ENCODE data around the gene CLEC3B.
"Not testable (repeated sequence)": the region's sequence is repeated elsewhere in the genome, so short reads cannot be mapped to it uniquely, and the experiment has no call there.

The CLEC3B gene

DNA sequence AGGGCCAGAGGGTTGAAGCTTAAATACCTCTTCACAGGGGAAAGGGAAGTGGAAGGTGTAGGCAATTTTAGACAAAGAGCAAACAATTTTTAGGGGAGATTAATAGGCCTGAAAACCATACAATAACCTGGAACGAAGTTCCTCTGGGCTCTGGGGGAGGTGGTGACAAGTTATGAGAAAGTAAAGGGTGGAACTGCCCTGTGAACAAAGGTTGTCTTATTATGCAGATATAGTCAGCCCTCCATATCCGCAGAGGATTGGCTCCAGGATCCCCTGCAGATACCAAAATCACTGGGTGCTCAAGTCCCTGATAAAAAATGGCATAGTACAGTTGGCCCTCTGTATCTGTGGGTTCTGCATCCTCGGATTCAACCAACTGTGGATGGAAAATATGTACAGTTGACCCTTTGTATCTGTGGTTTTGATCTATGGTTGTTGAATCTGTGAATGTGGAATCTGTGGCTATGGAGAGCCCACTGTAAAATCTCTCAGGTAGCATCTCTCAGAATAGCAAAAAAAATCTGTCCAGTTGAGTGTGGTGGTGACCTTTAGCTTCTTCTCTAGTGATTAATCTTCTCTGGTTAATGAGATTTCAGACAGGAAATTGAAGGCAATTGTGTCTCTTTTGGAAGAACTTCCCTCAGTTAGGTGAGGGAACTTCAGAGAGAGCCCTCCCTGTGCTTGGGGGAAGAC, 40.2 kb downstream of the CLEC3B start:
- DNase-seq, result no peak

- DNase-seq, result no peak
These were observed 41.4 kb downstream of the CLEC3B start for GRCh38 chr3:45067486-45067885.

DNA sequence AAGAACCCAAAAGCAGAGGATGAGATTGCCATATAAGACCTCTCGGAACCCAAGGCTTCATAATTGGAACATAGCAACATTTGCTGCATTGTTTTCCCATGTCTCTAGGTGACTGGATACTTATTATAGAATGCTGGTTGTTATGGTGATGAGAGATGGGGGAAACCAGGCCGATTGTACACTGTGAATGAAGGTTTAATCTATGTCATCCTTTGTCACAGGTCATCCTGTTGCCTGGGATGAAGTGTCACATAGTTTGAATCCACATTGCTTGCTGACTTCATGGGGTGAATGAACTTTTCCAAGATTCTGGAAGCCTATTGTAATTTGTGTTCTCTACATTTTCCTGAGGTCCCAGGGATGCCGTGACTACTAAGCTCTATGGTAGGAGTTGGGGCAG, 41.8 kb downstream of the CLEC3B start:
- DNase-seq, result no peak

GRCh38 chr3:45071075-45071474, 45.0 kb downstream of the CLEC3B start:
- no peak for DNase-seq

GRCh38 chr3:45075821-45076625, 49.9 kb downstream of the CLEC3B start:
- DNase-seq, result no peak

- DNase-seq, result not testable (repeated sequence)
These were observed 52.2 kb downstream of the CLEC3B start for GRCh38 chr3:45078256-45078655.

DNA sequence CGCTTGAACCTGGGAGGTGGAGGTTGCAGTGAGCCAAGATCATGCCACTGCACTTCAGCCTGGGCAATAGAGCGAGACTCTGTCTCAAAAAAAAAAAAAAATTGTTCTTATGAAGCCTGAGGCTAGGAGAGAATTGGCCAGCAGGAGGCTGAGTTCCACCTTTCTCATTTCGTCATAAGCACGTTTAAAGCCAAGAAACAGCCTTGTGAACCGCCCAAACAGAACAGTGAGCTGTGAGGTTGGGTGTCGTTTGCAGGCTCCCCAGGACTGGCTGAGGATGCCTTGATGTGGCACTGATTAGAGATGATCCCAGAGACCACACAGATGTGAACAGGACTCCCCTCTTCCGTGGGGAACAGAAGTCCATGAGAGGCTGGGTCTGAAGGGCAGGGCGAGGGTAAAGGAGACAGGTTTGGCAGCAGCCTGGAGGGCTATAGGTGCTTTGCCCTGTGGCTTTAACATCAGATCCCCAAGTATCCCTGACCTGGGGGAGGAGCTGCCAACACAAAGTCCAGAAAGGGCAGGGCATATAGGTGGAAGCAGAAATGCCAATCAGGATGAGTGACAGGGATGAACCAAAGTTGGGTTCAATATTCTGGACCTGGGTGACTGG, 52.9 kb downstream of the CLEC3B start:
- DNase-seq, result no peak

DNA sequence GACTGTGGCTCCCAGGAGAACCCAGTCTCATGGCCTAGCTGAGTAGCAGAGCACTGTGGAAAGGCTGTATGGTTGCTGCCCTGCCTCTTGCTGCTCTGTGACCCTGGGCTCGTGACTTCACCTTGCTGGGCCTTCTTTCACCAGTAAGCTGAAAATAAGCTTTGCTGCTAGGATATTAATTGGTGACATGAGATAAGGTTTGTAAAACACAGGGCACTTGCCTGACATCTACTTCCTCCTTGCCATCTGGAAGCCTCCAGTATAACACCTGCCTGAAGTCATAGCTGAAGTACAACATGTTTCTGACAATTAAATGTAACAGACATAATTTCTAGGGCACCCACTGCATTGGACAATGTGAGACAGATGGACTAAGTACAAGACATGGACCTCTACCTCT, 53.6 kb downstream of the CLEC3B start:
- no peak for DNase-seq

GRCh38 chr3:45080824-45081223, 54.7 kb downstream of the CLEC3B start:
- no peak for DNase-seq

DNA sequence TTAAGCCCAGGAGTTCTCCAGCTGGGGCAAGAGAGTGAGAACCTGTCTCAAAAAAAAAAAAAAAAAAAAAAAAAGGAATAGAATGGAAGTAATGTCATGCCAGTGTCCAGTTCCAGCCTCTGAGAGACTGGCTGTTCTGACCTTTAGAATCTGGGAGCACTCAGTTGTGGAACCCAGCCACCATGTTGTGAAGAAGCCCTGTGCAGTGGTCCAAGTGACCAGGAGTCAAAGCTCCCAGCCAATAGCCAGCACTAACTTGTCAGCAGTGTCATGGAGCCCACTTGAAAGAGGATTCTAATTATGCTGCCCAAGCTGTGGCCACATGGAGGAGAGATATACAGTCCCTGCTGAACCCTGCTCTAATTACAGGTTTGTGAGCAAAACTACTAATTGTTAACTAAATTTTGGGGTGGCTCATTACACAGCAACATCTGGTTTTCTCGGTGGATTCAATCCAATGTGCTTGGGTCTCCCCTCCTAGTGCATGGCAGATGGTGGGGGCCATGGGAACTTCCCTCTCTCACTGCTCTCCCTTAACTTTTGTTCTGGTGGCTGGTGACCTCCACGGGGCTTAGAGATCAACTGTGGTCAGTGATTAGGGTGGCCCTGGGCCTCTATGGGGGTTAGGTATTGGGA, 55.5 kb downstream of the CLEC3B start:
- no peak for DNase-seq

- no peak for DNase-seq
These were observed 56.0 kb downstream of the CLEC3B start for GRCh38 chr3:45082142-45082538.

DNA sequence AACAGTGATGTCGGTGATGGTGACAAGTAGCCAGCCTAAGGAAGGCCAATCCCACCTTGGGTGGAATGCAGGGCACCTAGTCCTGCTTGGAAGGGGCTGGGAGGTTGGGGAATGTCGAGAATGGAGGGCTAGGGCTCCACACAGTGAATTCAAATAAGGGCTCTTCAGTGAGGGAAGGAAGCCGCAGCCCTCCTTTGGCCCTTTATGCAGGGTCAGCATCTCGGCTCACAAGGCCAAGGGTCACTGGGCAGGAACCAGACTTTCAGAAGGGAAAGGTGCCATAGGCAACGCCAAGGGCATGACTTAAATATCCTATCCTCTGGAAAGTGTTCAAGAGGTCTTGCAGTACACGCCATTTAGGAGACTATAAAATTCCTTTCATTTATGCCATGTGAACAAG, 56.9 kb downstream of the CLEC3B start:
- no peak for DNase-seq

DNA sequence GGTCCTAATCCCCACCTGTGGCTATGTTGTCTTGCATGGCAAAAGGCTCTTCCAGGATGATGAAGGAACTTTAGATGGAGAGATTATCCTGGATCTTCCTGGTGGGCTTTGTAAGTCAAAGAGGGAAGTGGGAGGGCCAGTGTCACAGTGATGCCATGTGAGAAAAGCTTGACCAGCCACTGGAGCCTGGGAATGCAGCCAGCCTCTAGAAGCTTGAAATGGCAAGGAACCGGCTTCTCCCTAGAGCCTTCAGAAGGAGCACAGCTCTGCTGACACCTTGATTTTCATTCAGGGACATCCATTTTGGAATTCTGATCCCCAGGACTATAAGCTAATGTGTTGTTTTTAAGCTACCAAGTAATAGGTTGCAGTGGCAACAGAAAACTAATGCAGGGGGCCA, 58.3 kb downstream of the CLEC3B start:
- DNase-seq, result peak in 1 of 56 donors; percentile 14

DNA sequence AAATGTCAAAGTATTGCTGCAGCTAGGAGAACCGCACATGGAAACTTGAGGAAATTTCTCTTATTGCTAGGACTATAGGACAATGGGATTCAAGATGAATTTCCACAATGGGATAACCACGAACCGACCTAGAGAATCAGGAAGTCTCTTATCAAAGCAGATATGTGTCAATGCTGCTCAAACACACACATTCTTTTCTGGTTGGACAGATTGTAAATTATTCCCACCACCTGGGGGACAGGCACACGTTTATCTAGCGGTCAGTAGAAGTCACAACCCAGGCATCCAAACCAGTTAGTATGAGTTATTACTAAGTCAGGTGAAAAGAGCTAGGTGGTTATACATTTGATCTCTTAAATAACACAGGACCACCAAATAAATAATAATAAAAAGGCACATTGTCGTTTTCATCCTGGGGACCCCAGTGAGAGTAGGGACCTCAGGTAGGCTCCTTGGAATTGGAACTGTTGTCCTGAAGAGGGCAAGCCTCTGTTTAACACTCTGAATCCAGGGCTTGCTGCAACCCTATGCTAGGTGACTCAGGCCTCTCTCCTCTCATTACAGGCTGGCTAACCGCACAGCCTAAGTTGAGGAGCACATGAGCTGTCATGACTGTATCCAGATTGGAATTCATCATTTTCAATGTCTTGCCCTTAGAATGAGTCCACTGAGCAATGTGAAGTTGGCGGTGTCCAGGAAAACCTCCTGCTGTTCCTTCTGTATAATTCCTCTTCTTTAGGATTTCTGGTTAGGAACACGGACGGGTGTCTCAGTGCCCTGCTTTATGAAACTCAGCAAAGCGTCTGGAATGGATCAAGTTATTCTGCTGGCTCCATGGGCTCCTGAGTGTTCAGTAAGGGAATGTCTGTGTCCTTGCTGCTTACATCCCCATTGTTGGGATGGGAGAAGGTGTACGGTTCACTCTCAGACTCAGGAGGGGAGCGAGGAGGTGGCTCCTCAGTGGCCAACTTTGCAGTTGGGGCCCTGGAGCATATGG, 59.0 kb downstream of the CLEC3B start:
- no peak for DNase-seq

Measured in nucleus accumbens (tissue), 56 donors.